IMR-90 (cell line): ENCODE data around the gene SURF1.

Experiments
- BHLHE40 ChIP-seq: fragments of 150-350 bp; IDR thresholded peaks from 2 replicates; pipeline ENCODE4 v1.6.1; 2016; ENCODE audit warnings: mild to moderate bottlenecking, low read depth, low read length
- CEBPB ChIP-seq: IDR thresholded peaks from 2 replicates; pipeline ENCODE4 v1.6.1; 2012; ENCODE audit warnings: low read depth, low read length, improper control_type of control experiment
- FOS ChIP-seq: fragments of 150-350 bp; IDR thresholded peaks from 2 replicates; pipeline ENCODE4 v1.6.1; 2016; ENCODE audit warnings: low read depth, low read length
- MAZ ChIP-seq: IDR thresholded peaks from 2 replicates; pipeline ENCODE4 v1.6.1; 2012; ENCODE audit warnings: low read depth, mild to moderate bottlenecking, low read length, improper control_type of control experiment, moderate library complexity, borderline replicate concordance
- MXI1 ChIP-seq: IDR thresholded peaks from 2 replicates; pipeline ENCODE4 v1.6.1; 2012; ENCODE audit warnings: low read depth, mild to moderate bottlenecking, low read length, moderate library complexity, borderline replicate concordance
- POLR2A ChIP-seq: IDR thresholded peaks from 2 replicates; pipeline ENCODE4 v1.6.1; 2012; ENCODE audit warnings: mild to moderate bottlenecking, low read depth, low read length
- RCOR1 ChIP-seq: IDR thresholded peaks from 2 replicates; pipeline ENCODE4 v1.6.1; 2012; ENCODE audit warnings: mild to moderate bottlenecking, low read length, improper control_type of control experiment; ENCODE audit not compliant: insufficient replicate concordance
- SMC3 ChIP-seq: fragments of 150-350 bp; IDR thresholded peaks from 2 replicates; pipeline ENCODE4 v1.6.1; 2016; ENCODE audit warnings: low read depth, mild to moderate bottlenecking, antibody characterized with exemption, low read length, moderate library complexity
- TF ChIP-seq, protein P1 (sequence below): conservative IDR thresholded peaks from 2 replicates; pipeline ENCODE4 v1.5.1; 2012; ENCODE audit warnings: mild to moderate bottlenecking, low read depth, low read length, improper control_type of control experiment
- TF ChIP-seq, protein P2 (sequence below): fragments of 150-350 bp; IDR thresholded peaks from 2 replicates; pipeline ENCODE4 v1.6.1; 2017; ENCODE audit warnings: mild to moderate bottlenecking, antibody characterized with exemption, low read length, low read depth

DNA sequence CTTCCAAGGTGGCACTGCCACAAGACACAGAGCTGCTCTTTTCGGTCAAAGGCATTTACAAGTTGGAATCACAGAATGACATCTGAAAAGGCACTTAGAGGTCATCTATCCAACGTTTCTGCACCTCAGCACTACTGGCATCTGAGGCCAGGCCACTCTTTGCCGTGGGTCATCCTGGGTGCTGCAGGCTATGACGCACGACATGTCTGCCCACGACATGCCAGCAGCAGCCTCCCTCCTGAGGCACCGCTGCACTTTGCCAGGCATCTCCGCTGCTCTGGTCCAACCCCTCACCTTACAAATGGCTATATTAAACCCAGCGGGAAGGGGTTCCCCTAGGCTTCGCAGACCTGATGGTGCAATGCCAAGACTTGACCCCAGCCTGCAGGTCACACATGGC, 11.5 kb upstream of the SURF1 start:
- TF ChIP-seq, protein P1, sequence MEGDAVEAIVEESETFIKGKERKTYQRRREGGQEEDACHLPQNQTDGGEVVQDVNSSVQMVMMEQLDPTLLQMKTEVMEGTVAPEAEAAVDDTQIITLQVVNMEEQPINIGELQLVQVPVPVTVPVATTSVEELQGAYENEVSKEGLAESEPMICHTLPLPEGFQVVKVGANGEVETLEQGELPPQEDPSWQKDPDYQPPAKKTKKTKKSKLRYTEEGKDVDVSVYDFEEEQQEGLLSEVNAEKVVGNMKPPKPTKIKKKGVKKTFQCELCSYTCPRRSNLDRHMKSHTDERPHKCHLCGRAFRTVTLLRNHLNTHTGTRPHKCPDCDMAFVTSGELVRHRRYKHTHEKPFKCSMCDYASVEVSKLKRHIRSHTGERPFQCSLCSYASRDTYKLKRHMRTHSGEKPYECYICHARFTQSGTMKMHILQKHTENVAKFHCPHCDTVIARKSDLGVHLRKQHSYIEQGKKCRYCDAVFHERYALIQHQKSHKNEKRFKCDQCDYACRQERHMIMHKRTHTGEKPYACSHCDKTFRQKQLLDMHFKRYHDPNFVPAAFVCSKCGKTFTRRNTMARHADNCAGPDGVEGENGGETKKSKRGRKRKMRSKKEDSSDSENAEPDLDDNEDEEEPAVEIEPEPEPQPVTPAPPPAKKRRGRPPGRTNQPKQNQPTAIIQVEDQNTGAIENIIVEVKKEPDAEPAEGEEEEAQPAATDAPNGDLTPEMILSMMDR = no peak
- no peak for TF ChIP-seq MXI1
- TF ChIP-seq POLR2A = no peak
- no peak for TF ChIP-seq CEBPB
- TF ChIP-seq, protein P2, sequence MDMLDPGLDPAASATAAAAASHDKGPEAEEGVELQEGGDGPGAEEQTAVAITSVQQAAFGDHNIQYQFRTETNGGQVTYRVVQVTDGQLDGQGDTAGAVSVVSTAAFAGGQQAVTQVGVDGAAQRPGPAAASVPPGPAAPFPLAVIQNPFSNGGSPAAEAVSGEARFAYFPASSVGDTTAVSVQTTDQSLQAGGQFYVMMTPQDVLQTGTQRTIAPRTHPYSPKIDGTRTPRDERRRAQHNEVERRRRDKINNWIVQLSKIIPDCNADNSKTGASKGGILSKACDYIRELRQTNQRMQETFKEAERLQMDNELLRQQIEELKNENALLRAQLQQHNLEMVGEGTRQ = no peak
- no peak for TF ChIP-seq RCOR1
- TF ChIP-seq FOS = no peak
- no peak for TF ChIP-seq BHLHE40
- no peak for TF ChIP-seq MAZ
- TF ChIP-seq SMC3 = no peak
